Breast epithelium (tissue), 4 donors: ENCODE results near the gene HDC. TPM values are rescaled to one million over a fixed set of nuclear protein-coding genes. Genes with fewer than 3 reads are reported as not detected.

Source experiments
- DNase-seq, 2 donors: peaks; one replicate each; pipeline ENCODE4 v3.0.0-alpha.2; 2019; ENCODE audit warnings: low spot score in 2 of 2
- H3K27ac ChIP-seq, 2 donors: fragments of 200-600 bp; sonication (generic) in 1 of 2; one replicate each; pipeline ENCODE4 v1.5.1; 2016 to 2019; ENCODE audit warnings: mild to moderate bottlenecking in 1 of 2
- H3K27me3 ChIP-seq, 2 donors: fragments of 200-600 bp; sonication (generic) in 1 of 2; one replicate each; pipeline versions ENCODE4 v1.5.1 to v1.6.0; 2017 to 2019; ENCODE audit warnings: control low read depth in 1 of 2, mild to moderate bottlenecking in 1 of 2
- H3K36me3 ChIP-seq: fragments of 200-600 bp; one replicate; pipeline ENCODE4 v1.5.1; 2019
- H3K4me1 ChIP-seq, 2 donors: fragments of 200-600 bp; sonication (generic); one replicate each; pipeline ENCODE4 v1.5.1; 2016 to 2019; ENCODE audit warnings: control low read depth in 1 of 2
- H3K4me3 ChIP-seq, 3 donors: fragments of 200-600 bp; sonication (generic); 1 replicate in 2 of 3; 2 replicates in 1 of 3; pipeline ENCODE4 v1.5.1; 2016 to 2019; ENCODE audit warnings: mild to moderate bottlenecking in 3 of 3, moderate library complexity in 2 of 3
- H3K9me3 ChIP-seq, 2 donors: fragments of 200-600 bp; sonication (generic) in 1 of 2; one replicate each; pipeline ENCODE4 v1.5.1; 2016 to 2019; ENCODE audit warnings: control low read depth in 1 of 2
- CTCF ChIP-seq, 3 donors: fragments of 450-650 bp; IDR thresholded peaks; one replicate each; pipeline ENCODE4 v1.5.1; 2016 to 2017; ENCODE audit warnings: antibody characterized with exemption in 3 of 3, mild to moderate bottlenecking in 3 of 3, moderate library complexity in 3 of 3
- POLR2A ChIP-seq: fragments of 450-650 bp; IDR thresholded peaks from one replicate; pipeline ENCODE4 v1.6.1; 2016; ENCODE audit warnings: antibody characterized with exemption, mild to moderate bottlenecking, moderate library complexity
- POLR2AphosphoS5 ChIP-seq, 3 donors: sonication (generic); formaldehyde crosslinking; IDR thresholded peaks; one replicate each; pipeline ENCODE4 v1.6.1; 2017; ENCODE audit warnings: antibody characterized with exemption in 3 of 3
- intact Hi-C: fragments of 100-400 bp; cut with DNase I; formaldehyde crosslinking; loops from one replicate; pipeline ENCODE4 v1.15.1; 2023; ENCODE audit warnings: low total_unique reads
- total RNA-seq, 3 donors: library from RNA; depleted of rRNA; stranded (reverse); fragments of >200 nt; gene quantifications; one replicate each; pipeline ENCODE4 v1.1.0, GENCODE V29; 2016

HDC gene
- total RNA-seq, 3 donors from 2014 or later = 1.0 to 11.0 TPM; not detected in 1

DNA sequence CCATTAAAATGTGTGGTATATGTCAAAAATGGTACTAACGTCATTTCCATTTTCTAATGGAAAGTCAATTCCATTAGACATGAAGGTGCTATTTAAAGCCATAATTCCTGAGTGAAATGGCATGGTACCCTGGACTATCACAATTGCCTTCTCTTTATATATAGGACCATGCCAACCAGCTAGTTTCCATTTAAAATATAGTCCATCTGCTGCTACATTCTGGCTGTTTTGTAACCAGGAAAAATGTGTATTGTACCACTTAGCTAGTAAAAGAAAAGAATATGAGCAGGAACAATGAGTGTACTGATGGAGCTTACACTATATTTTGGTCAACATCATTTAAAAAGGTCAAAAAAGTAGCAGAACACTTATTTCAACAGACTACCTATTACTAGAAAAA is 30.4 kb upstream of the HDC start:
- H3K36me3 ChIP-seq = no peaks in the 10 kb centered on the region
- no peak for DNase-seq
- TF ChIP-seq POLR2A (no peak), POLR2AphosphoS5 (IDR thresholded peaks at IDR 0.05) (no peak), CTCF (IDR thresholded peaks at IDR 0.05) (no peak)
- intact Hi-C loops = loop anchor here (1.0 kb wide), 1 partner anchor 14 kb away; no protein-coding TSS in a partner anchor
- H3K27ac ChIP-seq = no peak overlapping the region
- H3K4me3 ChIP-seq = no peak overlapping the region
- no peaks in the 10 kb centered on the region for H3K9me3 ChIP-seq
- no peaks in the 10 kb centered on the region for H3K4me1 ChIP-seq
- no peaks in the 10 kb centered on the region for H3K27me3 ChIP-seq

DNA sequence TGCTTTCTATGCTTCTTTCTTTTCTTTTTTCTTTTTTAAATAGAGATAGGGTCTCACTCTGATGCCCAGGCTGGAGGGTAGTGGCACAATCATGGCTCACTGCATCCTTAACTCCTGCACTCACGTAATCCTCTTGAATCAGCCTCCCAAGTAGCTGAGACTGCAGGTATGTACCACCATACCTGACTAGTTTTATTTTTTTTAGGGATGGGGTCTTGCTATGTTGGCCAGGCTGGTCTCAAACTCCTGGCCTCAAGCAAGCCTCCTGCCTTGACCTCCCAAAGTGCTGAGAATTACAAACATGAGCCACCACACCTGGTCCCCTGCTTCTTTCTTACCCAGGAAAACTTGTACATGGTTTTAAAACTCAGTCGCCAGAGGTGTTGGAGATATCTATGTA is 24.2 kb upstream of the HDC start:
- Histone ChIP-seq H3K27ac (no peak overlapping the region), H3K36me3 (no peaks in the 10 kb centered on the region)
- intact Hi-C loops = no loop called here

GRCh38 chr15:50287324-50288116 is 22.0 kb upstream of the HDC start:
- Histone ChIP-seq H3K4me3 (no peak overlapping the region), H3K27me3 (no peaks in the 10 kb centered on the region), H3K27ac (no peak overlapping the region), H3K4me1 (no peaks in the 10 kb centered on the region), H3K9me3 (no peaks in the 10 kb centered on the region), H3K36me3 (no peaks in the 10 kb centered on the region)
- no peak for DNase-seq
- TF ChIP-seq CTCF (IDR thresholded peaks at IDR 0.05) (no peak), POLR2AphosphoS5 (IDR thresholded peaks at IDR 0.05) (no peak), POLR2A (no peak)
- intact Hi-C loops = no loop called here

More for the DNA sequence above, 24.2 kb upstream of the HDC start:
- H3K4me1 ChIP-seq = no peaks in the 10 kb centered on the region
- H3K9me3 ChIP-seq = no peaks in the 10 kb centered on the region
- no peak overlapping the region for H3K4me3 ChIP-seq
- TF ChIP-seq CTCF (IDR thresholded peaks at IDR 0.05) = no peak
- no peak for TF ChIP-seq POLR2A
- no peak for TF ChIP-seq POLR2AphosphoS5 (IDR thresholded peaks at IDR 0.05)
- no peak for DNase-seq
- H3K27me3 ChIP-seq = no peaks in the 10 kb centered on the region

- TF ChIP-seq CTCF (IDR thresholded peaks at IDR 0.05) = no peak
- no peak for TF ChIP-seq POLR2A
- no peak for TF ChIP-seq POLR2AphosphoS5 (IDR thresholded peaks at IDR 0.05)
- no peaks in the 10 kb centered on the region for H3K36me3 ChIP-seq
- no peaks in the 10 kb centered on the region for H3K27me3 ChIP-seq
- H3K9me3 ChIP-seq = no peaks in the 10 kb centered on the region
- no peak for DNase-seq
- H3K4me3 ChIP-seq = no peak overlapping the region
- H3K27ac ChIP-seq = no peak overlapping the region
- intact Hi-C loops = no loop called here
- no peaks in the 10 kb centered on the region for H3K4me1 ChIP-seq
These were observed 15.9 kb upstream of the HDC start for GRCh38 chr15:50281427-50281826.

DNA sequence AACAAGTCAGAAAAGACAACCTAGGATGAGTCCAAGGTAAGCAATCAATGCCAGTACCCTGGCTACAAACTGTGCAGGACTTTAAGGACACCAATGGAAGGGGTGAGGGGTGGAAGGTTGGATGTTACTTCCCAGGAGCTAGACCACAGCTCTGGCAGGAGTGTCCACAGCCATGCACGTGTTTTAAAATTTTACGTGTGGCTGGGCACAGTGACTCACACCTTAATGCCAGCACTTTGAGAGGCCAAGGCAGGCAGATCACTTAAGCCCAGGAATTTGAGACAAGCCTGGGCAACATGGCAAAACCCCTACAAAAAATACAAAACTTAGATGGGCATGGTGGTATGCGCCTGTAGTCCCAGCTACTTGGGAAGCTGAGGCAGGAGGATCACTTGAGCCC is 14.7 kb upstream of the HDC start:
- intact Hi-C loops = no loop called here
- H3K27ac ChIP-seq = no peak overlapping the region
- TF ChIP-seq CTCF (IDR thresholded peaks at IDR 0.05) = no peak
- H3K9me3 ChIP-seq = no peaks in the 10 kb centered on the region
- H3K4me1 ChIP-seq = no peaks in the 10 kb centered on the region
- no peaks in the 10 kb centered on the region for H3K27me3 ChIP-seq
- no peak for DNase-seq
- H3K36me3 ChIP-seq = no peaks in the 10 kb centered on the region
- no peak overlapping the region for H3K4me3 ChIP-seq
